Left kidney (tissue), 2 donors: Measurements from ENCODE around the gene HAO1. TPM values are rescaled to one million over a fixed set of nuclear protein-coding genes. Genes with fewer than 3 reads are reported as not detected.

ENCODE experiments used
- DNase-seq: peaks from one replicate; pipeline ENCODE4 v3.0.0-alpha.2; 2013
- polyA plus RNA-seq: library from polyadenylated mRNA; unstranded; fragments of 120-200 nt; gene quantifications from one replicate; pipeline ENCODE4 v1.2.1, GENCODE V29; 2013; ENCODE audit not compliant: insufficient read length

The HAO1 gene
- polyA plus RNA-seq, 1 donor, result not detected

DNA sequence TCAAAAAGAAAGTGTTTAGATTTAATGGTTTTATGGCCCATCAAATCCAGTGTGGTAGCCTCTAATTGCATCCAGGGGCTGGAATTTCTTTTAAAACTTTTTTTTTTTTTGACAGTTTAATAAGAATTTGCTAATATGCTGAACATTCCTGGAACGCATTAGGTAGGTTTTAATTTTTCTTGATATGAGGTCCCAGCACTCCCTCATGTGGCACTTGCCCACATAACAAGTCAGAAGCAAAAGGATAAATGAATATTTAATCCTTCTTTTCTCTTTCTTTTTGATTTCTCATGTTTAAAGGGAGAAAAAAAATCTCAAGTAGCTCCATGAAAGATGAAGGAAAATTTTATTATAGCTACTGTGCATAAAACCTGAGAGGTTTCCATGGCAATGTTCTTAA is 13.5 kb downstream of the HAO1 start:
- no peak for DNase-seq

GRCh38 chr20:7926323-7926722 is 13.9 kb downstream of the HAO1 start:
- DNase-seq, result no peak

DNA sequence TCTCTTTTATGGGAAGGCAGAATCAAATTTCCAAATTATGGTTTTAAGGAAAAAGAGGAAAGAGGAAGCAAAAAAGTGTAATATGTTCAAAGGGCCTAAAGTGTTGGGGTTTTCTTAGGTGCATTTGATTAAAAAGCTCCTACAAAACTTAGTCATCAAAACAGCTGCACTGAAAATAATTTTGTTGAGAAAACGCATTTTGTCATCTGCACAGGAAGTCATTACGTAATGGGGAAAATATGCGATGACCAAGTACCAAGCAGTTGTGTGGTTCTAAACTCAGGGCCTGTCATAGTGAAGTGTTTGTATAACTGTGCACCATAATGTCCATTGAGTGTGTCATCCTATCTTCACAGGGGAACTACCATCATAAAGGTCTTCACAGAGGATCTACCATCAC is 15.6 kb downstream of the HAO1 start:
- DNase-seq, result no peak

DNA sequence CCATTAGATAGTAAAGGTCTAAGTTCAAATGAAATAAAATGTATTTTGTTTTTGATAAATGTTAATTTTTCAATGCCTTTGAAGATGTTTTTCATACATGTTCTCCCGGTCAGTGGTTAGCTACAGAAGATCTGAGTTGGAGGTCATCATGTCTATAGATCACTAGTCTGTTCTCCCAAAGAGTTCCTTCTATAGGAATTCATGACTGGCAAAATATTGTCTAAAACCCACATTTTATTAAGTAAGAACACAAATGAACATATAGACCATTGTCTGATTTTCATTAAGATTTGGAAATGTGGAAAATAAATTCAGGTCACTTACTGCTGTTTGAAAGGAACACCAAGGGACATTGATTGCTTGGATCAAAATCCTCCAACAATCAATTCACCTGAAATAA is 23.6 kb downstream of the HAO1 start:
- no peak for DNase-seq

- no peak for DNase-seq
Measured at GRCh38 chr20:7912551-7912950, 27.7 kb downstream of the HAO1 start.

DNA sequence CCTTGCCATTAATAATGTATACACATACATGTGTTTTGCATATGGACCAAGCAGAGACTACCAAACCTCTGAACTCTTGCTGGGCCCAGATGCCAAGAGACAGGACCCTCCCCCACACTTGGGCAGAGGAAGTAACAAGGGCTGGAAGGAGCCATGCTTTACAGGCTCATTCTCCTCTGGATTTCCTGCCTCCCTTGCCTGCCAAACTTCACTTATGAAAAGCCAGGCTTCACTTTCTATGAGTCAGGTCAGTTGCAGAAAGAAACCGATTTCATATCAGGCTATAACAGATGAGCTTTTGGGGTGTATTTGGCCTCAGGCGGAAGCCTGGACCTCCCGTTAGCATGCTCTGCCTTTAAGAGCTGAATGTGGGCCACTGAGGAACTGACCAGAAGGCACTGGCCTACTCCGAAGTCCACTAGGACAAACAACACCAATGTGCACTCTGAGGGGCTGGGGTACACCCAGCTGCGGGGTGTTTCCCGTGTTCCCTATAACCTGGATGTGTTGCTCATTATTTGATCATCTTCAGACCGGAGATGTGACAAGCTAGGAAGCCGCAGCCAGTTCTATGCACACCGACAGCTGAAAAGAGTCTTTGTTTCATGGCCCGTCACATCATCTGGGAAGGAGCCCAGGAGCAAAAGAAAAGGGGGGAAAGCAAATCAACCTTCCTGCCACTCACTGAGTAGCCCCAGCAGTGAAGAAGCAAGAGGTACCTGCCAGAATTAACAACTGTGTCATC is 28.5 kb downstream of the HAO1 start:
- no peak for DNase-seq

- DNase-seq, result no peak
Measured at GRCh38 chr20:7908905-7909304, 31.4 kb downstream of the HAO1 start.

- DNase-seq, result no peak
Measured at GRCh38 chr20:7903429-7903828, 36.8 kb downstream of the HAO1 start.

GRCh38 chr20:7902879-7903278 is 37.4 kb downstream of the HAO1 start:
- no peak for DNase-seq

GRCh38 chr20:7897781-7898364 is 42.4 kb downstream of the HAO1 start:
- no peak for DNase-seq

- no peak for DNase-seq
Measured at GRCh38 chr20:7893014-7893730, 47.1 kb downstream of the HAO1 start.

GRCh38 chr20:7891705-7892104 is 48.6 kb downstream of the HAO1 start:
- DNase-seq, result no peak

GRCh38 chr20:7889736-7890135 is 50.5 kb downstream of the HAO1 start:
- no peak for DNase-seq

DNA sequence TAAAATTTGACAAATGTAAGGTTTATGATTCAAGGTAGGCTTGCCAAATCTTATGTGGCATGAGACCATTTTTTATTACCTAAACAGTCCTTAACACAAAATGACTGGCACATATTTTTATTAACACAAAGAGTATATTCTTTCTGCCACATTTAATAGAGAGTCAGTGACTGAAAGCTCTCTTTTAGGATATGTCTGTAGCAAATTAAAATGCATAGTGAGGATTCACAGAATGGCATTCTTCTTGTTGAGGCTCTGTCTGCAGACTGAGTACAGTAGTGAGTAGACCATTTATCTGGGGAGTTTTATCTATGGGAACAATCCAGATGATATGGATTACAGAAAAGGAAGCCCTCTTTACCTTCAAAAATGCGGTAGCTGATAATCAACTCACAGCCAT is 56.5 kb downstream of the HAO1 start:
- no peak for DNase-seq

DNA sequence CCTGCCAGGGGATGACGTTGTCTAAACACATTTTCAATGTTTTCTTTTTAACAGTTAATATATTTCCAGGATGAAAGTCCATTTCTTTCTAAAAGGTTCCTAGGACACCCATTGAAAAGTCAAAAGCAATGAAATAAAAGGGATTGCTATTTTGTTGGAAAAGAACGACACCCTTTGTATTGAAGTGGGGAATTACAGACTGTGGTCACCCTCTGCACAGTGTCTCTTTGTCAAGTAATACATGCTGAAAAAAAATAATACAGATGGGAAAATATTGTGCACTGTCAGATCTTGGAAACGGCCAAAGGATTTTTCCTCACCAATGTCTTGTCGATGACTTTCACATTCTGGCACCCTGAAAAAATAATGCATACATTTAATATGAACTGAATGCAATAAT is 56.9 kb downstream of the HAO1 start:
- no peak for DNase-seq

GRCh38 chr20:7882076-7882475 is 58.2 kb downstream of the HAO1 start:
- no peak for DNase-seq

DNA sequence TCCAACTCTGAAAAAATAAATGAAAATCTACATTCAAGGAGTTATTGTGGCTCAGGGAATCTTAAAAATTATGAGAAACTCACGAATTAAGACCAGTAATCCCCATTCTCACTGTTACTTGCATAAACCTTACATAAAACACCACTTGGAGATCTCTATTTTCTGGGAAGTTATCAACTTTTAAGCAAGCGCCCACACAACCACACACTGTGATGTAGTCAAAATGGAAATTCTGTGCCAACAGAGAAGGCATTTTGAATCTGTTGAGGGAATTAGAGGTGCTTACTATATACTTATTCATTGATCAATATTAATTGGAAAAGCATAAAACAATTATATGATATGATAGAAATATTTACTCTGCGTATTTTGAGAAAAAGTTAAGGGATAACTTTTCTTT is 58.7 kb downstream of the HAO1 start:
- DNase-seq, result no peak

- DNase-seq, result no peak
Measured at GRCh38 chr20:7879883-7880282, 60.4 kb downstream of the HAO1 start.

DNA sequence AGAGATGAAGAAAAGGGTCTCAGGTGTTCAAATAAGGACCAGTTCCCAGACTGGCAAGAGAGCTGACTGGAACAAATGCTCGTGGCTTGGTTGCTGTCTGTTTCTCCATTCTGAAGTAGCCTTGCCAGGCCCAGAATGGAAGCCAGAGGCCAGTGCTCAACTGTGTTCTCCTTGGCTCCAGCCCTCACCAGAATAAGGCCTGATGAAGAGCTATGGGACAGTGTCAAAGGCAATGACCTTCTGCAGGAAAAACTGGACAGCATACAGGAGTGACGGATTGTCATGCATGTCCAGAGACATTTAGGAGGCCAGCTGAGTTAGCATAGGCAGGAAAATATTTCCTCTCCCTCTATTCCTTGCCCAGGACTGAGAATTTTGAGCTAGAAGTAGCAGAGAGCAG is 72.2 kb downstream of the HAO1 start:
- no peak for DNase-seq

DNA sequence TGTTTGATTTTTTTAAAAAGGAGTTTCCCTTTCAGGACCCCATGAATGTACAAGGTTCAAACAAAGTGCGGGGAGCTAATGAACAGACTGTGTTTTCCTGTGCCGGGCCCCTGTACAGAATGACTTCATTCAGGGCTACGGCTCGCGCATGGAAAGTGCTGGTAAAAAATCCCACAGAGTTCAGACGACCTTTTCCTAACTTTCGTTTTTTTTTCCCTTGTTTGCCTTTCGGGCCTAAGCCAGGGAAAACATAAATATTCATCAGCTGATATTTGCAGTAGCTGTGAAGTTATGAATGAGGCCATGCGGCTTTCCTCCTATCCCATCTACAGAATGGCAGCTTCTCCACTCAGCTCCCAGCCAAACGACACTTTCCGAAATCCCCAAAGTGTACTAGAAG is 74.0 kb downstream of the HAO1 start:
- DNase-seq, result peak; percentile 57

DNA sequence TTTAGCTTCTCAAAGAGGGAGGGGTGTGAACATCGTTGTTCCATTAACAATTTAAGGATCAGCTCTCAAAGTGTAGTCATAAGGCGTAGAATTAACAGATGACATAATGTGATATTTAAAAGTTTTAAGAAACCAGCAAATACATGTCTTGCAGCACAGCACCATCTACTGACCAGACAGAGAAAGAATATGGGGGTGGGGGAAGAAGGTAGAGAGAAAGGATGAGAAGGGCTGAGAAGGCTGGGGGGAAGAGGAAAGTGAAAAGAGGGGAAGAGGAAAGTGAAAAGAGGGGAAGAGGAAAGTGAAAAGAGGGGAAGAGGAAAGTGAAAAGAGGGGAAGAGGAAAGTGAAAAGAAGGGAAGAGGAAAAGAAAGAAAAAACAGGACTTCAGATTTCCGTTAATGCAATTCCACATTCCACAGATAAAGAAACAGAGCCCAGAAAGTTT is 80.9 kb downstream of the HAO1 start:
- peak; percentile 54 for DNase-seq

DNA sequence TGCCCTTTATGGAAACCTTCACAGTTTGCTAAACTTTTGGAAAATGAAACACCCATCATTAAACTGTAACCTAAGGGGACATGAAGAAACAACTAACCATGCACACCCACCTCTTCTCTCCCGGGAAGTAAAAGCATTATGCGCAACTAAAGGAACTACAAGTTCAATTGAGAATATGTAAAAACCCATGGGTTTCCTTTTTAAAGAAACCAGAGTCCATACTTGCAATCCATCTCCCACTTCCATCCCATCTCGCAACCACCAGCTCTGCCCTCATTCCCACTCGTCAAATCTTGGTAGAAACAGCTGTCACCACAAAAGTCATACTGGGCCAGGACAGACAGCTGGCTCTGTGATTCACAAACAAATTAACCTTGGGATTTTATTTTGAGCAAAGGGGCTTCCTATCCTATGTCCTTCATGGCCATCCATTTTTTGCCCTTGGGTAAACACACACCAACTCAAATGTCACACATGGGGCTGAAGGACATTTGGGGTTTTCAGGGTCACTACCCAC is 81.5 kb downstream of the HAO1 start:
- peak; percentile 8 for DNase-seq

DNA sequence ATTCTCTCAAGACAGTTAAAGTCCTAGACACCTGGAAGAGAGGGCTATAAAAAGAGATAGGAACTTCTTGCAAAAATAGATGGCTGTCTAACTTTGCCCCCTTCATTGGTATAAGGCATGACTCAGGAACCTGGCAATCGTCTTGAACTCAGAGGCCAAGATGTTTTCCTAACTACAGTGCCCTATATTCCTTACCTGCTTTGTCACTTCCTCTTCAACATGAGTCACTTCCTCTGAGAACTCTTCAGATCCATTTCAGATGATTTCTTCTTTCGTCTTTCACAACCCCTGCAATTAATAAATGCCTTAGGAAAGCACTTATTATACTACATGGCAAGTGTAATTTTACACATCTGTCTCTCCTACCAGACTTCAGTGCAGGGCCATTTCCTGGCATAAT is 83.5 kb downstream of the HAO1 start:
- DNase-seq, result no peak
